BLaER1 (cell line): ENCODE results near the gene SNTG2.

Source experiments
- H3K27ac ChIP-seq: shearing (Covaris generic); formaldehyde crosslinking; 2 replicates; pipeline ENCODE4 v1.8.1; 2022
- H3K27me3 ChIP-seq: shearing (Covaris generic); formaldehyde crosslinking; 2 replicates; pipeline ENCODE4 v1.8.1; 2022
- H3K36me3 ChIP-seq: shearing (Covaris generic); formaldehyde crosslinking; 2 replicates; pipeline ENCODE4 v1.8.1; 2022
- H3K4me1 ChIP-seq: shearing (Covaris generic); formaldehyde crosslinking; 2 replicates; pipeline ENCODE4 v1.8.1; 2022
- H3K4me2 ChIP-seq: shearing (Covaris generic); formaldehyde crosslinking; 2 replicates; pipeline ENCODE4 v1.8.1; 2022
- H3K4me3 ChIP-seq: shearing (Covaris generic); formaldehyde crosslinking; 2 replicates; pipeline ENCODE4 v1.8.1; 2022
- H3K9ac ChIP-seq: shearing (Covaris generic); formaldehyde crosslinking; 2 replicates; pipeline ENCODE4 v1.8.1; 2022
- H3K9me3 ChIP-seq: shearing (Covaris generic); formaldehyde crosslinking; 2 replicates; pipeline ENCODE4 v1.8.1; 2022
- H4K20me1 ChIP-seq: shearing (Covaris generic); formaldehyde crosslinking; 2 replicates; pipeline ENCODE4 v1.8.1; 2022
- Cebpa-rat ChIP-seq: shearing (Covaris generic); IDR thresholded peaks from 2 replicates; pipeline ENCODE4 v1.8.1; 2022

Gene SNTG2

GRCh38 chr2:1159013-1159412 is 208.4 kb downstream of the SNTG2 start:
- H3K4me3 ChIP-seq: no peak overlapping the region
- H3K4me2 ChIP-seq: no peak overlapping the region
- H3K27ac ChIP-seq: no peak overlapping the region
- H3K27me3 ChIP-seq: no peaks in the 10 kb centered on the region
- TF ChIP-seq Cebpa-rat: no peak
- H3K9ac ChIP-seq: no peak overlapping the region
- H3K36me3 ChIP-seq: no peaks in the 10 kb centered on the region
- H3K9me3 ChIP-seq: no peaks in the 10 kb centered on the region
- peaks cover 71% of the 10 kb centered on the region for H3K4me1 ChIP-seq
- no peaks in the 10 kb centered on the region for H4K20me1 ChIP-seq

GRCh38 chr2:1162246-1162645 is 211.6 kb downstream of the SNTG2 start:
- H3K4me2 ChIP-seq: peak overlapping the region; percentile 80
- H3K36me3 ChIP-seq: no peaks in the 10 kb centered on the region
- H3K9me3 ChIP-seq: no peaks in the 10 kb centered on the region
- H3K4me1 ChIP-seq: peaks cover 68% of the 10 kb centered on the region
- no peaks in the 10 kb centered on the region for H4K20me1 ChIP-seq
- H3K27ac ChIP-seq: peak overlapping the region; percentile 77
- H3K4me3 ChIP-seq: peak overlapping the region; percentile 26
- no peaks in the 10 kb centered on the region for H3K27me3 ChIP-seq
- TF ChIP-seq Cebpa-rat: no peak
- peak overlapping the region; percentile 66 for H3K9ac ChIP-seq

DNA sequence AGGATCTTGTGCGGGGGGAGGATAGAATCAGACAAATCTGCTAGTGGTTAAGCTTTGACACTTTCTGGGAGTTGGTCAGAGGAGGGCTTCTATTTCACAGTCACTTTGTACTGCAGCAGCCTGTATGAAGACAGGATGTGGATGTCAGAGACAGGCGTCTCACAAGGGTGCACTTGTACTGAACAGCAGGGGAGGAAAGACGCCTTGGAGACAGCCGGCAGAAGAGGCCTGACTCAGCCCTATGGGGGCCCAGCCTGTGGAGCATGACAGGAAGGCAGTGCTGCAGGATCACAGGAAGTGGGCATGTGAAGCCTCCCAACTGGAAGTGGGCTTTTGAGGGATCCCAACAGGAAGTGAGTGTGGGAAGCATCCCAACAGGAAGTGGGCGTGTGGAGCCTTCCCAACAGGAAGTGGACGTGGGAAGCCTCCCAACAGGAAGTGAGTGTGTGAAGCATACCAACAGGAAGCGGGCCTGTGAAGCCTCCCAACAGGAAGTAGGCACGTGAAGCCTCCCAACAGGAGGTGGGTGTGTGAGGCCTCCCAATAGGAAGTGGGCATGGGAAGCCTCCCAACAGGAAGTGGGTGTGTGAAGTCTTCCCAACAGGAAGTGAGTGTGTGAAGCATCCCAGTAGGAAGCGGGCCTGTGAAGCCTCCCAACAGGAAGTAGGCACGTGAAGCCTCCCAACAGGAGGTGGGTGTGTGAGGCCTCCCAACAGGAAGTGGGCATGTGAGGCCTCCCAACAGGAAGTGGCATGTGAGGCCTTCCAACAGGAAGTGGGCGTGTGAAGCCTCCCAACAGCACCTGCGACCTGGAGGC is 212.3 kb downstream of the SNTG2 start:
- Histone ChIP-seq H3K27me3 (no peaks in the 10 kb centered on the region), H3K9ac (peak overlapping the region; percentile 66), H3K9me3 (no peaks in the 10 kb centered on the region), H3K4me3 (peak overlapping the region; percentile 26; the same call in 1 of the 2 replicates), H3K4me1 (peaks cover 67% of the 10 kb centered on the region), H3K4me2 (peak overlapping the region; percentile 80), H3K36me3 (no peaks in the 10 kb centered on the region), H4K20me1 (no peaks in the 10 kb centered on the region), H3K27ac (peak overlapping the region; percentile 77)
- TF ChIP-seq Cebpa-rat: no peak

DNA sequence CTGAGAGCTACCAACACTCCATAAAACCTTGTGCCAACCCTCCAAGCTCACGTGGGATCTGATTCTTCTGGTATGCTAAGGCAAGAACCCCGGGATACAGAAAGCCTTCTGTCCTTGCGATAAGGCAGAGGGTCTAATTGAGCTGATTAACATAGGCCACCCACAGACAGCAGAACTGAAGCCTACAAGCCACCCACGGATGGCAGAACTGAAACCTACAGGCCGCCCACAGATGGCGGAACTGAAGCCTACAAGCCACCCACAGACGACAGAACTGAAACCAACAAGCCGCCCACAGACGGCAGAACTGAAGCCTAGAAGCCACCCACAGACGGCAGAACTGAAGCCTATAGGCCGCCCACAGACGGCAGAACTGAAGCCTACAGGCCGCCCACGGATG is 216.3 kb downstream of the SNTG2 start:
- Histone ChIP-seq H3K9me3 (no peaks in the 10 kb centered on the region), H3K27ac (no peak overlapping the region), H3K4me2 (peak overlapping the region; percentile 67), H3K27me3 (no peaks in the 10 kb centered on the region), H3K4me1 (peaks cover 82% of the 10 kb centered on the region), H3K9ac (no peak overlapping the region), H4K20me1 (no peaks in the 10 kb centered on the region), H3K4me3 (no peak overlapping the region), H3K36me3 (no peaks in the 10 kb centered on the region)
- no peak for TF ChIP-seq Cebpa-rat

DNA sequence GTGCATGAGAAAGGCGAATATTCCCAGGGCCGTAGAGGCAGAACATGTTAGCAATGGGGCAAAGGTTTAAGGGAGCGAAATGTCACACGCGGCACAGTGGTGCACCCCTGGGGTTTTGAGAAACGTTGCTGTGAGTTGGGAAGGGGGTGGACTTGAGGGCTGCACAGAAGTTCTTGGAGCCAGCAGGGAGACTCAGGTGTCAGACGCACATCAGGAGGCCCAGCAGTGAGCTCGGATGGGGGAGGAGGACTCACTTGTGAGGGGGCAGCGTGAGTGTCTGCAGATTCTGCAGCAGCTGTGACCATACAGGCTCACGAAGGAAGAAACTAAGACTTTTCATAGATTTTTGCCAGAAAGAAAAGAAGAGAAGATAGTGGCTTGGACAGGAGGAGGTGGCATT is 218.2 kb downstream of the SNTG2 start:
- no peaks in the 10 kb centered on the region for H3K9me3 ChIP-seq
- H3K36me3 ChIP-seq: no peaks in the 10 kb centered on the region
- no peak for TF ChIP-seq Cebpa-rat
- no peak overlapping the region for H3K9ac ChIP-seq
- H3K4me2 ChIP-seq: peak overlapping the region; percentile 4
- H3K27me3 ChIP-seq: no peaks in the 10 kb centered on the region
- no peak overlapping the region for H3K4me3 ChIP-seq
- no peaks in the 10 kb centered on the region for H4K20me1 ChIP-seq
- no peak overlapping the region for H3K27ac ChIP-seq
- H3K4me1 ChIP-seq: peaks cover 82% of the 10 kb centered on the region

- H3K9me3 ChIP-seq: no peaks in the 10 kb centered on the region
- no peak overlapping the region for H3K9ac ChIP-seq
- H4K20me1 ChIP-seq: no peaks in the 10 kb centered on the region
- peaks cover 82% of the 10 kb centered on the region for H3K4me1 ChIP-seq
- no peak overlapping the region for H3K27ac ChIP-seq
- no peaks in the 10 kb centered on the region for H3K36me3 ChIP-seq
- no peak overlapping the region for H3K4me3 ChIP-seq
- no peak for TF ChIP-seq Cebpa-rat
- no peaks in the 10 kb centered on the region for H3K27me3 ChIP-seq
- peak overlapping the region; percentile 4 for H3K4me2 ChIP-seq
Measured at GRCh38 chr2:1169291-1169949, 218.8 kb downstream of the SNTG2 start.

GRCh38 chr2:1170241-1170640 is 219.6 kb downstream of the SNTG2 start:
- no peaks in the 10 kb centered on the region for H4K20me1 ChIP-seq
- no peak overlapping the region for H3K4me3 ChIP-seq
- H3K36me3 ChIP-seq: no peaks in the 10 kb centered on the region
- H3K27me3 ChIP-seq: no peaks in the 10 kb centered on the region
- H3K27ac ChIP-seq: no peak overlapping the region
- H3K9me3 ChIP-seq: no peaks in the 10 kb centered on the region
- H3K4me2 ChIP-seq: peak overlapping the region; percentile 27
- no peak overlapping the region for H3K9ac ChIP-seq
- peaks cover 82% of the 10 kb centered on the region for H3K4me1 ChIP-seq
- TF ChIP-seq Cebpa-rat: no peak

DNA sequence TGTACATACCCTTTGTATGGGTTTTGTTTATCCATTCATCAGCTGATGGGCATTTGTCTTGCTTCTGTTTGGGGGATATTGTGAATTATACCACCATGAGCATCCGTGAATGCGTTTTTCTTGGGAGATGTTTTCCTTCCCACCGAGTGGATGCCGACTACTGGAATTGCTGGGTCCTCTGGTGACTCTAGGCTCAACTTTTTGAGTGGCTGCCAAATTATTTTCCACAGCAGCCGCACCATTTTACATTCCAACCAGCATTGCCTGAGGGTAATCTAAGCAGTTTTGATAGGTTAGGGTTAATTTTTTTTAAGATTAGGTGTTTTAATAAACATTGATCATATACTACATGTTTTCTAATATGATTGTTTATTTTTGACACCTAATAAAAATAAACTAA is 220.1 kb downstream of the SNTG2 start:
- H3K27me3 ChIP-seq: no peaks in the 10 kb centered on the region
- H3K9ac ChIP-seq: no peak overlapping the region
- no peak overlapping the region for H3K4me3 ChIP-seq
- H3K27ac ChIP-seq: no peak overlapping the region
- no peak for TF ChIP-seq Cebpa-rat
- no peaks in the 10 kb centered on the region for H4K20me1 ChIP-seq
- H3K4me2 ChIP-seq: peak overlapping the region; percentile 27
- H3K36me3 ChIP-seq: no peaks in the 10 kb centered on the region
- H3K9me3 ChIP-seq: no peaks in the 10 kb centered on the region
- H3K4me1 ChIP-seq: peaks cover 83% of the 10 kb centered on the region

GRCh38 chr2:1173528-1173927 is 222.9 kb downstream of the SNTG2 start:
- H3K36me3 ChIP-seq: no peaks in the 10 kb centered on the region
- H3K4me3 ChIP-seq: peak overlapping the region; percentile 41; the same call in 1 of the 2 replicates
- no peaks in the 10 kb centered on the region for H3K27me3 ChIP-seq
- peak overlapping the region; percentile 57; the same call in 1 of the 2 replicates for H3K27ac ChIP-seq
- peak overlapping the region; percentile 59; the same call in 1 of the 2 replicates for H3K9ac ChIP-seq
- peak overlapping the region; percentile 91 for H3K4me2 ChIP-seq
- no peaks in the 10 kb centered on the region; the same call in 1 of the 2 replicates for H3K9me3 ChIP-seq
- no peak for TF ChIP-seq Cebpa-rat
- peaks cover 75% of the 10 kb centered on the region for H3K4me1 ChIP-seq
- no peaks in the 10 kb centered on the region for H4K20me1 ChIP-seq

DNA sequence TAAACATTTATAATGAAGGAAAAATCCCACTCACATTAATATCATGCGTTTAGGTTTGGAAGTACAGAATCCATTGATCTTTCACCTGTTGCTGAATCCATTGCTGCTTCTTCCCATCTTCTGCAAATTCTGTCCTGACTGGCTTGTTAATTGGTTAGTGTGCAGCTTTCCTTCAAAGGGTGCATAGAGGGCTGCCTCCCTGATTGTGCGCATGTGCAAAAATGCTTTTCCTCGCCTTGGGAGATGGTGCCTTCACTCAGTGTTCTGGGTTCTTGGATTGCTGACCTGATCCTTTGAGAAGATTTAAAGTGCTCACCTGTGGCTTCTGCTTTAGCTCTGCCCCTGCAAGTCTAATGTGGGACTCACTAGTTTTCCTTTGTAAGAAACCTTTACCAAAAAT is 231.2 kb downstream of the SNTG2 start:
- H3K36me3 ChIP-seq: no peaks in the 10 kb centered on the region
- peaks cover 24% of the 10 kb centered on the region for H3K9me3 ChIP-seq
- H3K27me3 ChIP-seq: no peaks in the 10 kb centered on the region
- H4K20me1 ChIP-seq: no peaks in the 10 kb centered on the region
- H3K4me1 ChIP-seq: no peaks in the 10 kb centered on the region
- H3K27ac ChIP-seq: no peak overlapping the region
- H3K4me3 ChIP-seq: no peak overlapping the region
- TF ChIP-seq Cebpa-rat: no peak
- H3K9ac ChIP-seq: no peak overlapping the region
- H3K4me2 ChIP-seq: no peak overlapping the region
